GM19023 (cell line): ENCODE data around the gene LMBRD1.

Experiments
- ATAC-seq: cut with Tn5 transposase; IDR thresholded peaks from one replicate; pipeline ENCODE4 v1.9.1; 2021; ENCODE audit warnings: mild to moderate bottlenecking, moderate library complexity; ENCODE audit not compliant: unreplicated experiment

The LMBRD1 gene

GRCh38 chr6:69643688-69644087, 153.1 kb downstream of the LMBRD1 start:
- no peak for ATAC-seq

DNA sequence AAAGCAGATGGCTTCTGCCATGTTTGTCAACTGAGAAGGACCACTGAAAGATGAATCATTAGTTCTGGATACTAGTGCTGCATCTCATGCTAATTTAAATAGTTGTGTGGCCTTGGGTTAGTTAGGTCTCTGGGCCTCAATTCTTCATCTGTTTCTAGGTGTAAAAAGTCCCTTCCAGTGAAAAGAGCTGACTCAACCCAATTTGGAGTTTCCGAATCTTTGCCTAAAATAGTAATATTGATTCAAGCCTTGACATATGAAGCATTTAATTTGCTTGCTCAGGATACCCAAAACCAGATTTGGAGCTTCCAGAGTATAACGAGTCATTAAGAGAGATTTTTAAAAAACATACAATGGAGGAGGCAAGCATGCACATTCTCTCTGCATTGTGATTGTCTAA, 163.9 kb downstream of the LMBRD1 start:
- ATAC-seq, result no peak

- no peak for ATAC-seq
Measured at GRCh38 chr6:69631552-69632346, 165.1 kb downstream of the LMBRD1 start.

DNA sequence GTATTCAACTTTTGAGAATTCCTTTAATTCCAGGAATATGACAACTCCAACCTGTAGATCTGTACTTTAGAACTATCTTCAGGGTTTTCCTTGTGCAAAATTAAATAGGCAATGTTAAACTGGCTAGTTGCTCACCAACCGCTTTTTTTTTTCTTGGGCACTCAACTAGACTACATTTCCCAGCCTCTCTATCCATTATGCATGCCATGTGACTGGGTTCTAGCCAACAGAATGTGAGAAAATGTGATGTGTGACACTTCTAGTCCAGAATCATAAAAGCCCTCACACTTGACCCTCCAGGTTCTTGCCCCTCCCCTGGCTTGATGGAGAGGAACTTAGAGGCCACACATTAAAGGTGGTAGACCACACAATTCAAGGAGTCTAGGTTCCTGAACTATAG, 166.0 kb downstream of the LMBRD1 start:
- ATAC-seq, result no peak

DNA sequence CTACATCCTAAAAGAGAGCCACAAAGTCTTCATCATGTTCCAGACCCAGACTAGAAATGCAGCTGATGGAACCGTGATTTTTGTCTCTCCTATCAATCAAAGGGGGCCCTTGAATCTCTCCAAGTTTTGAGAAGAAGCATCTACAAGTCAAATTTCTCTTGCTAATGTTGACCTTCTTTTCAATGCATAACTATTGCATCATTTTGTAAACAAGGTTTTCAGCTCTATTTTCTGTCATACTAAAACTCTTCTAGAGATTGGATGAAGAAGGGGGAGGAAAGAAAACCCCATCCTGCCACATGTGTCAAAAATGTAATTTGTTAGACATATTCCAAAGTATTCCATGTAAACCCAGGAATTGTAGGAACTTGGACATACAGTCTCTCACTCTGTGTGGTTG, 169.2 kb downstream of the LMBRD1 start:
- no peak for ATAC-seq

GRCh38 chr6:69624944-69625343, 171.9 kb downstream of the LMBRD1 start:
- ATAC-seq, result no peak
